ENCODE results near the gene BCL2L13. TPM values are rescaled to one million over a fixed set of nuclear protein-coding genes. Genes with fewer than 3 reads are reported as not detected.

The BCL2L13 gene
- total RNA-seq, 1 experiment from 2014 or later: 26.0 TPM

GRCh38 chr22:17707526-17707925, 69.0 kb downstream of the BCL2L13 start:
- no peak overlapping the region for H3K9ac ChIP-seq (ENCODE audit: extremely low read depth, insufficient read length, low read length)
- no peak overlapping the region for H4K5ac ChIP-seq (ENCODE audit: insufficient read length, low read depth, low read length)
- H3K27me3 ChIP-seq (ENCODE audit: insufficient read depth, low read length): no peaks in the 10 kb centered on the region
- H4K8ac ChIP-seq (replicated peaks; ENCODE audit: insufficient read length, low read depth, low read length): no peak overlapping the region
- H4K20me1 ChIP-seq (ENCODE audit: control insufficient read depth, insufficient read depth, insufficient read length): no peaks in the 10 kb centered on the region
- no peaks in the 10 kb centered on the region for H3K9me3 Mint-ChIP-seq
- TF ChIP-seq CTCF (conservative IDR thresholded peaks at IDR 0.05): no peak
- no peak overlapping the region for H3K18ac ChIP-seq (ENCODE audit: insufficient read length, low read depth, low read length)
- H3K27ac Mint-ChIP-seq: no peak overlapping the region
- no peak overlapping the region for H2BK5ac ChIP-seq (ENCODE audit: insufficient read length, low read length)
- H3K23me2 ChIP-seq (ENCODE audit: insufficient read length, low read depth, low read length, poor library complexity, severe bottlenecking): no peaks in the 10 kb centered on the region
- H3K36me3 Mint-ChIP-seq (ENCODE audit: insufficient read depth in 1 of 3, low read depth in 3 of 3): peaks cover 10 to 21% (median 16%) of the 10 kb centered on the region in 3 experiments
- H2BK15ac ChIP-seq (ENCODE audit: low read depth, low read length): no peak overlapping the region
- no peak overlapping the region for H3K27ac ChIP-seq (ENCODE audit: insufficient read length, low read depth, low read length)
- no peak overlapping the region for H2BK20ac ChIP-seq (ENCODE audit: low read depth, low read length, poor library complexity, severe bottlenecking)
- no peak overlapping the region for H3K23ac ChIP-seq (ENCODE audit: insufficient read length, low read depth, low read length)
- no peak overlapping the region for H3K14ac ChIP-seq (ENCODE audit: insufficient read depth, low read length)
- no peak overlapping the region for H2AFZ ChIP-seq (ENCODE audit: low read length)
- no peaks in the 10 kb centered on the region for H3K79me2 ChIP-seq (ENCODE audit: insufficient read depth, low read length)
- H2AK5ac ChIP-seq (ENCODE audit: insufficient read length, low read length): no peak overlapping the region
- DNase-seq: no peak
- H3K9me3 ChIP-seq (ENCODE audit: control insufficient read depth, low read depth, low read length): no peaks in the 10 kb centered on the region
- H4K91ac ChIP-seq (ENCODE audit: insufficient read length, low read depth, low read length): no peak overlapping the region
- H2BK12ac ChIP-seq (ENCODE audit: insufficient read length, low read depth, low read length): no peak overlapping the region
- no peak overlapping the region for H3K4me2 ChIP-seq (ENCODE audit: insufficient read depth, insufficient read length, low read length)
- no CpG with 5 or more reads among the region's 3 CpGs for WGBS (ENCODE audit: extremely low coverage, insufficient read length, low lambda C conversion rate)
- no peak overlapping the region for H3T11ph ChIP-seq (ENCODE audit: low read length)
- no peaks in the 10 kb centered on the region for H3K27me3 Mint-ChIP-seq (ENCODE audit: low read depth)
- H3K4me3 Mint-ChIP-seq: no peak overlapping the region
- no peak overlapping the region for H2BK120ac ChIP-seq (ENCODE audit: low read depth, low read length, poor library complexity, severe bottlenecking)
- no peak overlapping the region for H3K4ac ChIP-seq (ENCODE audit: low read depth, low read length)
- H3K56ac ChIP-seq (ENCODE audit: insufficient read length, low read depth, low read length): no peak overlapping the region
- H3K4me1 ChIP-seq (ENCODE audit: insufficient read depth, low read length): no peaks in the 10 kb centered on the region
- peaks cover 8 to 14% of the 10 kb centered on the region in 2 experiments for H3K4me1 Mint-ChIP-seq
- no peaks in the 10 kb centered on the region for H3K79me1 ChIP-seq (ENCODE audit: insufficient read depth, low read depth, low read length, poor library complexity, severe bottlenecking)
